HG03378 (cell line): ENCODE results near the gene USP15.
"Not testable (repeated sequence)": the region's sequence is repeated elsewhere in the genome, so short reads cannot be mapped to it uniquely, and the experiment has no call there.

Experiments used
- ATAC-seq: cut with Tn5 transposase; IDR thresholded peaks from one replicate; pipeline ENCODE4 v1.9.1; 2021; ENCODE audit warnings: mild to moderate bottlenecking, moderate library complexity; ENCODE audit not compliant: unreplicated experiment

USP15 gene

GRCh38 chr12:62436164-62436503 lies 175.9 kb downstream of the USP15 start:
- no peak for ATAC-seq

GRCh38 chr12:62438098-62438692 lies 178.0 kb downstream of the USP15 start:
- no peak for ATAC-seq

- ATAC-seq: no peak
These were observed 186.7 kb downstream of the USP15 start for GRCh38 chr12:62446754-62447452.

GRCh38 chr12:62448436-62448835 lies 188.2 kb downstream of the USP15 start:
- ATAC-seq: no peak

GRCh38 chr12:62455429-62455828 lies 195.2 kb downstream of the USP15 start:
- ATAC-seq: not testable (repeated sequence)

- ATAC-seq: no peak
These were observed 198.4 kb downstream of the USP15 start for GRCh38 chr12:62458626-62459025.

GRCh38 chr12:62459976-62460375 lies 199.8 kb downstream of the USP15 start:
- no peak for ATAC-seq

GRCh38 chr12:62461171-62461837 lies 201.1 kb downstream of the USP15 start:
- ATAC-seq: not testable (repeated sequence)

- ATAC-seq: not testable (repeated sequence)
These were observed 203.0 kb downstream of the USP15 start for GRCh38 chr12:62463252-62463651.
